Jurkat, Clone E6-1 (cell line): ENCODE results near the gene MAPK8. TPM values are rescaled to one million over a fixed set of nuclear protein-coding genes. Genes with fewer than 3 reads are reported as not detected.
"Not testable (repeated sequence)": the region's sequence is repeated elsewhere in the genome, so short reads cannot be mapped to it uniquely, and the experiment has no call there.

ENCODE experiments used
- DNase-seq: peaks from one replicate; pipeline ENCODE4 v3.0.0-alpha.2; 2011; ENCODE audit warnings: low read depth, low spot score
- H3K4me3 ChIP-seq: 2 replicates; pipeline ENCODE4 v1.5.1; 2011; ENCODE audit warnings: mild to moderate bottlenecking, low read length, control low read depth, moderate library complexity
- polyA plus RNA-seq: library from polyadenylated mRNA; unstranded; fragments of >200 nt; gene quantifications from one replicate; pipeline ENCODE4 v1.2.1, GENCODE V29; 2012; ENCODE audit warnings: missing spikeins; ENCODE audit not compliant: insufficient read length, insufficient read depth

MAPK8 gene
- polyA plus RNA-seq = 66.5 TPM

DNA sequence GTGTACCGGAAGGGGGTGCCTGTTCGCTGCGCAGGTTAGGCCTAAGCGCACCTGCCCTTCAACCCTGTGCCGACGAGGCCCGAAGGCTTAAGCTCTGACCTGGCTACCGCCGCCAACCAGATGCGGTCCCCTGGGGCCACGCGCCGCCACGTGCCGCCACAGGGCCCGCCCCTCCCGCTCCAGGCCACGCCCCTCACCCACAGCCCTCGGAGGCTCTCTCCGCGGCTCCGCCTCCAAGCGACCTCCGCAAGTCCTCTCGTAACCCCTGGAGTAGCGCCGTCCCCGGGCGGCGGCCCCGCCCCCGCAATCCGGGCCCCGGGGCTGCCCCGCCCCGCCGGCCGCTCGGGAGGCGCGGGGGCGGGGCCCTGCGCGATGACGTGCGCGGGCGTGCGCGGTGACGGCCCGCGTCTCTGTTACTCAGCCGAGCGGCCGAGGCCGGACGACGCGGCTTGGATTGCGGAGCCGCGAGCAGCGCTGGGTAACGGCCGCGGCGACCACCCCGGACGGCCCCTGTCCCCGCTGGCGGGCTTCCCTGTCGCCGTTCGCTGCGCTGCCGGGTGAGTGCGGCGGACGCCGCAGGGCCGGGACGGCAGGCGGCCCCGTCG, at the start of gene MAPK8:
Gene MAPK8, plus strand, starts transcription at position 413 of the 605 bp plus-strand sequence. CDS start 94,984 bp downstream, outside the sequence.
- DNase-seq = peak; percentile 83

GRCh38 chr10:48257407-48257961, 49.0 kb upstream of the MAPK8 start:
- DNase-seq = no peak
- no peak overlapping the region for H3K4me3 ChIP-seq

More for the DNA sequence above, at the start of gene MAPK8:
- peak within 1 kb of the TSS; percentile 76 for H3K4me3 ChIP-seq

DNA sequence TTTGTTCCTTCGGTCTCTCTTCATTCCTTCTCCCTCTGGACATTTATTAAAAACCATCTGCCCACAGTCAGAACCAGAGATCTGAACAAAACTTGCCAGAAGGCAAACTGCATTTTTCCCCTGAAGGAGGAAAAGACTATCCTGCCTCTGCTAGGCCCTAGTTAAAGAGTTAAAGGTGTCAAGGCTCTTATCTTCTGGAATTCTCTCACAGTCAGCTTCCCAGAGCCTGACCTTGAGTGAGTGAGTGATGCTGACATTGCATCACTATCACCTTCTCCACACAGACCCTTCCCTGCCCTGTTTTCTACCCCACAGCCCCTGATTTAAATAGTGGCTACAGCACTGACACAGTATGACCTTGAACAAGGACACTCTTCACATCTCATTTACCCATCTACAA, 48.4 kb upstream of the MAPK8 start:
- no peak for DNase-seq
- no peak overlapping the region for H3K4me3 ChIP-seq

GRCh38 chr10:48266528-48266927, 39.9 kb upstream of the MAPK8 start:
- H3K4me3 ChIP-seq = no peak overlapping the region
- no peak for DNase-seq

GRCh38 chr10:48271047-48271730, 35.3 kb upstream of the MAPK8 start:
- H3K4me3 ChIP-seq = no peak overlapping the region
- DNase-seq = no peak

DNA sequence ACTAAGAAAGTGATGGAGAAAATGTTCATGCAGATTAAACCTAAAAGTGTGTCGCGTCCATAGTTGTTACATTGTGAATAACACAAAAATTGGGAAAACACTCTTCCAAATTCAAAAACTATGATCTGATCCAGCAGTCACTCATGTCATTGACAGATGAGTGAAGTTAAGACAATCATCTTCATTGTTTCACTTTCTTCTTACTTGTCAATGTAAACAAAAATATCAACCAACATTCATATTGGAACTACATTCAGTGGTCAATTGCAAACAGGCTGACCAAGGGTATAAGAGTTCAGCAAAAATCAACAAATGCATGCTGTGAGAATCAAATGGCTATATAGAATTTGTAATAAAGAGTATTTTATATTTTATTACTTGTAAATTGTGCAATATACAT, 33.8 kb upstream of the MAPK8 start:
- H3K4me3 ChIP-seq = no peak overlapping the region
- no peak for DNase-seq

DNA sequence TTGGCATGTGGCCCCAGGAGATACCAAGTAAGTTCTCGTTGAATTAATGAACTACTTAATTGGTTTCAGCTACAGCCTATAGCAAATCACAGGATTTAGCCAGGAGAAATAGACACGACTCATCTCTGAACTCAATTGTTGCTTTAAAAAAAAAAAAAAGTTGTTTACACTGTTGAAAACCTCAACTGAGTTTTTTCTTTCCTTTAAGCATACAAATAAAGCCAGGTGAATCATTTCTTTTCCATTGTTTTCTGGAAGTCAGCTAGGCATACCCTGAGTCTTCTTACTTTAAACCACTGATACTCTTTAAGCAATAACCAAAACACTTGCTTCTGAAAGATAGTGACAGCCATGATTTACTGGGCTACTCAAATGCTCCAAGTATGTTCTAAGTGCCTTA, 32.7 kb upstream of the MAPK8 start:
- H3K4me3 ChIP-seq = no peak overlapping the region

GRCh38 chr10:48274636-48275035, 31.8 kb upstream of the MAPK8 start, which contains the start of gene FRMPD2:
Gene FRMPD2 (minus strand): TSS chr10:48274696. CDS start chr10:48274567, 129 bp downstream.
- DNase-seq = no peak
- H3K4me3 ChIP-seq = no peak within 1 kb of the TSS

More for the DNA sequence above, 32.7 kb upstream of the MAPK8 start:
- DNase-seq = no peak

DNA sequence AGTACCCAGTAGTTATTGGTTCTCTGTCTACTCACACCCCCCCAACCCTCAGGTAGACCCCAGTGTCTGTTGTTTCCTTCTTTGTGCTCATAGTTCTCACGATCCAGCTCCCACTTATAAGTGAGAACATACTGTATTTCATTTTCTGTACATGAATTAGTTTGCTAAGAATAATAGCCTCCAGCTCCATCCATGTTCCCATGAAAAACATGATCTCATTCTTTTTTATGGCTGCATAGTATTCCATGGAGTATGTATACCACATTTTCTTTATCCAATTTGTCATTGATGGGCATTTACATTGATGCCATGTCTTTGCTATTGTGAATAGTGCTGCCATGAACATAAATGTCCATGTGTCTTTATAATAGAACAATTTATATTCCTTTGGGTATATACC, 29.4 kb upstream of the MAPK8 start:
- no peak for DNase-seq
- H3K4me3 ChIP-seq = no peak overlapping the region

GRCh38 chr10:48279081-48279751, 27.3 kb upstream of the MAPK8 start:
- no peak overlapping the region for H3K4me3 ChIP-seq
- no peak for DNase-seq

GRCh38 chr10:48281697-48282096, 24.8 kb upstream of the MAPK8 start:
- DNase-seq, H3K4me3 ChIP-seq: not testable (repeated sequence)

GRCh38 chr10:48282829-48283228, 23.6 kb upstream of the MAPK8 start:
- H3K4me3 ChIP-seq = no peak overlapping the region
- no peak for DNase-seq

DNA sequence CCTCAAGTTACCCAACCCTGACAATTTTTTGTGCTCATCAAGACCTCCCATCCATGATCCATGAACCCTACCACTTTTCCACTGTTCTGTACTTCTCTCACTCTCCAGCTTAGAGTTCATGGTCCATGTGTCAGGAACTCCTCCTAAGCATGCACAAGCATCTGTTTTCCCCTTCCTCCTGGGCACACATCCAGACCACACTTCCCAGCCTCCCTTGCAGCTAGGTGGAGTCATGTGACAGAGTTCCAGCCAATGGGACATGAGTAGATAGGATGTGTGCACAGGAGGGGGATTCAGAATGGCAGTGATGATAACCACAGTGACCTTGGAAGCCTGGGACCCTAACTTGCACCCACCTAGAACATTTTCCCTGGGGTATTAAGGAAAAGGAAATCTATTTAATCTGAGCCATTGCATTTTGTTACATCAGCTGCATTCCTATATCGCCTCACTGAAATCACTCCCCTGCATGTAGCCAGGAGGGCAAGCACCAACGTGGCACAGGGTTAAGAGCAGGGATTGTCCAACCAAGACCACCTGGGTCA, 22.4 kb upstream of the MAPK8 start:
- DNase-seq = no peak
- H3K4me3 ChIP-seq = no peak overlapping the region

DNA sequence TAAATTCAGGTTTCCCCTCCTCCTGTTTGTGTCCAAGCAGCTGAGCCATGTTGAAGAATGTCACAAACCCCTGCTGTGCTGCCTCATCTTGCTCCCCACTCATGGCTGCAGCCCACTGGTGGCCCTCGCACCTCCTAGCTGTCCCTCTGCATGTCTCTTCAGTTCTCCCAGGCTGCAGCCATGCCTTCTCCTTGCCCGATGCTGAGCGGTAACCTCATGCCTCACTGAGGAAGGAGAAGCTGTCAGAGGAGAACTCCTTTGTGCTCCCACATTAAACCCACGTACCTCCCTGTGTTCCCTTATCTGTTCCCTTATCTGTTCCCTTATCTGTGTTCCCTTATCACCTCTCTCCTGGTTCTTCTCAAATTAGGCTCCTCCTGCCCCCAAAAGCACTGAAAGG, 21.7 kb upstream of the MAPK8 start:
- no peak overlapping the region for H3K4me3 ChIP-seq
- no peak for DNase-seq

DNA sequence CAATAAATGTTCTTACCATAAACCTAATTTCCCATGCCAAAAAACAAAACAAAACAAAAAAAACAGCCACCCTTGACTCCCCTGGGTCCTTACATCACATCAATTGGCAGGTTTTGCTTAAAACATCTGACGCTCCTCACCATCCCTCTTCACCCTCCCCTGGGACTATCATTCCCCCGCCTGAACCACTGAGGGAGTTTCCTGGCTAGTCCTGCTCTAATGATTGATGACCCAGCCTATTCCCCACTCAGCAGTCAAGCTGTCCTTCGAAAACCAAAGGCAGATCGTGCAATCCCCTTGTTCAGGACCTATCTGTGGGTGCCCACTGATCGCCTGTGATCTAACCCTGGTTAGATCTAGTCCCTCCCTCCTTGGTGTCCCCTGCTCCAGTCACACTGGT, 20.8 kb upstream of the MAPK8 start:
- H3K4me3 ChIP-seq = no peak overlapping the region
- no peak for DNase-seq

DNA sequence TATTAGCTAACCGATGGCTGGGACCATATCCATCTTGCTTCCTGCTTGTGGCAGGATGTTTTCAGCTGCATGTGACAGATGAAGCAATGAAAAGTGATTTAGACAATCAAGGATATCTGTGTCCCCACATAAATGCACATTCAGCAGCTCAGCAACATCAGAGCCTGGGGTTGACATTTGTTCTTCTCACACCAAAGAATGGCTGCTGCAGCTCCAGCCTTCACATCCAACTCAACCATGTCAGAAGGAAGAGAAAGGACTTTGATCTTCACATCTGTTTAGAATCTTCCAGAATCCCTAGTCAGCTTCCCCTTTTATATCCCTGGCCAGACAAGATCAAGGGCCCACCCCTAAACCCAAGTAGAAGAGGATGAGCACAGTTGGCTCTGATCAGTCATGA, 20.1 kb upstream of the MAPK8 start:
- DNase-seq = no peak
- no peak overlapping the region for H3K4me3 ChIP-seq

GRCh38 chr10:48287417-48288391, 18.8 kb upstream of the MAPK8 start:
- no peak overlapping the region for H3K4me3 ChIP-seq
- DNase-seq = no peak

DNA sequence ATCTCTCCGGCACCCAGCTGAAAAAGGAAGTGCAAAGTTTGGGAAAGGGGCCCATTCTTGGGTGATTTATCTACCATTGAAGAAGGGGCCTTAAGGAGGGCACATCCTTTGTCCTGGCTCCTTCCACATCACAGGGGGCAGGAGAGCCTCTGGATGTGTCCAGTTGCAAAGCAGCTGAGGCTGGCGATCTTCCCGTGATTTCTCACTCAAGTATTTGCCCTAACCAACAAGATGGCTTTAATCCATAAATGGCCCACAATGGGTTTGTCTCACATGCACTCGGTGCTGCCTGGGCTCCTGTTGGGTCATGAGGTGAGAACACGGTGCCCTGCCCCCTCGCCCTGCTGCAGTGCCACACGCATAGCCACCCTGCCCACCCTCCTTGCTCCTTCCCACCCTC, 17.8 kb upstream of the MAPK8 start:
- no peak for DNase-seq
- no peak overlapping the region for H3K4me3 ChIP-seq
